Mucosa of descending colon (tissue), 3 donors: Measurements from ENCODE around the gene LITAF. TPM values are rescaled to one million over a fixed set of nuclear protein-coding genes. Genes with fewer than 3 reads are reported as not detected.

ENCODE experiments used
- ATAC-seq: fragments of 200-7000 bp; cut with Tn5 transposase; one replicate; pipeline ENCODE4 v1.9.1; 2020; ENCODE audit warnings: mild to moderate bottlenecking, moderate library complexity
- DNase-seq, 3 donors: peaks; one replicate each; pipeline ENCODE4 v3.0.0-alpha.2; 2020
- H3K36me3 ChIP-seq: fragments of 200-600 bp; one replicate; pipeline ENCODE4 v1.8.0; 2021; ENCODE audit warnings: low read depth, mild to moderate bottlenecking
- H3K4me1 ChIP-seq: fragments of 200-600 bp; one replicate; pipeline ENCODE4 v1.8.0; 2021; ENCODE audit warnings: low read depth, mild to moderate bottlenecking
- H3K4me3 ChIP-seq: fragments of 200-600 bp; one replicate; pipeline ENCODE4 v1.8.0; 2021; ENCODE audit warnings: mild to moderate bottlenecking
- H3K9me3 ChIP-seq: fragments of 200-600 bp; one replicate; pipeline ENCODE4 v1.8.0; 2021; ENCODE audit warnings: mild to moderate bottlenecking
- intact Hi-C, 2 donors: fragments of 100-400 bp; cut with DNase I in 1 of 2; cut with micrococcal nuclease in 1 of 2; formaldehyde crosslinking; loops; one replicate each; pipeline versions ENCODE4 v1.11.0 to v1.11.1; 2022; cut with DNase I, micrococcal nuclease
- total RNA-seq, 3 donors: library from RNA; stranded (reverse); fragmentation: NEBNext Ultra II Directional in 2 of 3; extraction: Animal tissue kit (Norgen Biotek cat#: 25700) in 2 of 3; gene quantifications; one replicate each; pipeline versions ENCODE4 v1.2.1 to v1.2.4, GENCODE V29; 2021 to 2023
- TF ChIP-seq, protein P1 (sequence below): fragments of 200-600 bp; IDR thresholded peaks from one replicate; pipeline ENCODE4 v1.8.0; 2022; ENCODE audit warnings: antibody characterized with exemption, mild to moderate bottlenecking
- donor health status: DM: no; HTN: no; CAD: no; lungs with moderate emphysema.
- donor health status: DM: no; HTN: no; CAD: no.
- donor health status: DM: no; HTN: yes; CAD: no.

Gene LITAF
- total RNA-seq, 3 donors from 2014 or later: 140 to 308 (median 246) TPM

- ATAC-seq (peak; percentile 16), DNase-seq (no peak)
- intact Hi-C loops: no loop called here
- H3K9me3 ChIP-seq: no peaks in the 10 kb centered on the region
- TF ChIP-seq, protein P1, sequence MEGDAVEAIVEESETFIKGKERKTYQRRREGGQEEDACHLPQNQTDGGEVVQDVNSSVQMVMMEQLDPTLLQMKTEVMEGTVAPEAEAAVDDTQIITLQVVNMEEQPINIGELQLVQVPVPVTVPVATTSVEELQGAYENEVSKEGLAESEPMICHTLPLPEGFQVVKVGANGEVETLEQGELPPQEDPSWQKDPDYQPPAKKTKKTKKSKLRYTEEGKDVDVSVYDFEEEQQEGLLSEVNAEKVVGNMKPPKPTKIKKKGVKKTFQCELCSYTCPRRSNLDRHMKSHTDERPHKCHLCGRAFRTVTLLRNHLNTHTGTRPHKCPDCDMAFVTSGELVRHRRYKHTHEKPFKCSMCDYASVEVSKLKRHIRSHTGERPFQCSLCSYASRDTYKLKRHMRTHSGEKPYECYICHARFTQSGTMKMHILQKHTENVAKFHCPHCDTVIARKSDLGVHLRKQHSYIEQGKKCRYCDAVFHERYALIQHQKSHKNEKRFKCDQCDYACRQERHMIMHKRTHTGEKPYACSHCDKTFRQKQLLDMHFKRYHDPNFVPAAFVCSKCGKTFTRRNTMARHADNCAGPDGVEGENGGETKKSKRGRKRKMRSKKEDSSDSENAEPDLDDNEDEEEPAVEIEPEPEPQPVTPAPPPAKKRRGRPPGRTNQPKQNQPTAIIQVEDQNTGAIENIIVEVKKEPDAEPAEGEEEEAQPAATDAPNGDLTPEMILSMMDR: no peak
- H3K36me3 ChIP-seq: no peaks in the 10 kb centered on the region
- no peak overlapping the region for H3K4me3 ChIP-seq
- peaks cover 3% of the 10 kb centered on the region for H3K4me1 ChIP-seq
These were observed 38.2 kb upstream of the LITAF start for GRCh38 chr16:11624636-11625607.

- no peaks in the 10 kb centered on the region for H3K9me3 ChIP-seq
- intact Hi-C loops: no loop called here
- H3K4me1 ChIP-seq: peaks cover 3% of the 10 kb centered on the region
- TF ChIP-seq, protein P1: no peak
- ATAC-seq (no peak), DNase-seq (no peak)
- H3K4me3 ChIP-seq: no peak overlapping the region
- no peaks in the 10 kb centered on the region for H3K36me3 ChIP-seq
These were observed 37.5 kb upstream of the LITAF start for GRCh38 chr16:11624205-11624604.

- H3K4me1 ChIP-seq: peaks cover 3% of the 10 kb centered on the region
These were observed 35.4 kb upstream of the LITAF start for GRCh38 chr16:11621920-11622651.

DNA sequence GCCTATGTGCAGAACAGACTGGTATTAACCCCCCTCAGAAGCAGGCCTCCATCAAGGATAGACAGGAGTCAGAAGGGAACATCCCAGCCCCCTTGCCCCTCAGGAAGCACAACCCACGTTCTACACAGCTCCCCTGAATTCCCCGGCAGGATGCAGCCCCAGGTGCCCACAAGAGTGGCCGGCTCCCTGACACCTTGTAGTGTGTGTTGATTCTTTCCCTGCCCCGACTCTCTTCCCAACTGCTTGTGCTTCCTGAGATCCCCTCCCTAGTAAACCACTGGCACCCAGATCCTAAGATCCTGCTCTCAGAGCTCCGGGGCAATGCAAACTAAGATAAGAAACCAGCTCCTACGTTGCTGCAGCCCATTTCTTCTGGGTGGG, 34.8 kb upstream of the LITAF start:
- DNase-seq (no peak), ATAC-seq (peak; percentile 5)
- TF ChIP-seq, protein P1: no peak
- Histone ChIP-seq H3K4me1 (peaks cover 3% of the 10 kb centered on the region), H3K9me3 (no peaks in the 10 kb centered on the region), H3K4me3 (no peak overlapping the region), H3K36me3 (no peaks in the 10 kb centered on the region)
- intact Hi-C loops: no loop called here

More at GRCh38 chr16:11621920-11622651, 35.4 kb upstream of the LITAF start:
- ATAC-seq (peak; percentile 77), DNase-seq (peak in 2 of 3 donors; percentile 47 to 75)
- TF ChIP-seq, protein P1: no peak
- H3K9me3 ChIP-seq: no peaks in the 10 kb centered on the region
- intact Hi-C loops: no loop called here
- H3K4me3 ChIP-seq: no peak overlapping the region
- H3K36me3 ChIP-seq: no peaks in the 10 kb centered on the region

- DNase-seq: no peak
- no peak overlapping the region for H3K4me3 ChIP-seq
- H3K4me1 ChIP-seq: peaks cover 3% of the 10 kb centered on the region
- H3K36me3 ChIP-seq: no peaks in the 10 kb centered on the region
- TF ChIP-seq, protein P1: no peak
- intact Hi-C loops: no loop called here
- H3K9me3 ChIP-seq: no peaks in the 10 kb centered on the region
- no peak for ATAC-seq
These were observed 33.7 kb upstream of the LITAF start for GRCh38 chr16:11620243-11621003.
